Gastrocnemius medialis (tissue), 4 donors: ENCODE measurements around the gene PRMT7.

Experiments used
- POLR2A ChIP-seq, 2 donors: fragments of 450-650 bp; IDR thresholded peaks; one replicate each; pipeline ENCODE4 v1.6.1; 2017; ENCODE audit warnings: antibody characterized with exemption in 2 of 2, mild to moderate bottlenecking in 2 of 2, moderate library complexity in 2 of 2
- TF ChIP-seq, protein P1 (sequence below), 5 experiments: fragments of 450-650 bp in 3 of 5; fragments of 200-600 bp in 2 of 5; sonication (generic) in 2 of 5; IDR thresholded peaks in 4 of 5; conservative IDR thresholded peaks in 1 of 5; 1 replicate in 4 of 5; 2 replicates in 1 of 5; pipeline ENCODE4 v1.5.1; 2016 to 2019; ENCODE audit warnings: antibody characterized with exemption in 5 of 5, mild to moderate bottlenecking in 3 of 5, moderate library complexity in 3 of 5

DNA sequence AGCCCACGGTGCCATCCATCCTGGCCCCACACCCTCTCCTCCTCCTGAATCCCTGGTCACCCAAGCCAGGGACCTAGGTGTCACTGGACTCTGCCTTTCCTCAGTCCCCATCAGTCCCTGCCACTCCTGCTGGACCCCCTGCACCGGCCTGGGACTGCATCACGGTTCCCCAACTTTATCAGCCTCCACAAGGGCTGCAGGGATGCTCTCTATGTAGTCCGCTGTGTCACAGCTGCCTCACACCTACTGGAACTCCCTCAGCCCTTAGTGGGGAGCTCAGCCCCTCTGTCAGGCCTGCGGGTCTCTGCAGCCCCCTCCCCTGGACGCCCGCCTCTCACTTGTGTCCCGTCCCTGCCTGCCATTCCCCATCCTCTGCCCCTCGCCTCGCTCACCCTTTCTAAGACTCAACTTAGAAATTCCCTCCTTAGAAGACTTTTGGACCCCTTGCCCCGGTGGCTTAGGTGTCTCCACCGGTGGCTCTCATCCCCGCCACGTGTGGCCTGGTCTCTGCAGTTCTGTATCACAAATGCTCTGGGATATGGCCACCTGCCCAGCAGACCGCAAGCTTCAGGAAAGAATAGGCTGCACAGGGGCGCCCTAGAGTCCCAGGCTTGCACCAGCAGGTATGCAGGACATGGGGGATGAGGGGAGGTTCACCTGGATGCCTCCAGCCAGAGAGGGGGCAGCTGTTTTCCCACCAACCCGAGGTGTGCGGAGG is 62.9 kb downstream of the PRMT7 start:
- TF ChIP-seq POLR2A (IDR thresholded peaks at IDR 0.05): no peak
- TF ChIP-seq, protein P1, sequence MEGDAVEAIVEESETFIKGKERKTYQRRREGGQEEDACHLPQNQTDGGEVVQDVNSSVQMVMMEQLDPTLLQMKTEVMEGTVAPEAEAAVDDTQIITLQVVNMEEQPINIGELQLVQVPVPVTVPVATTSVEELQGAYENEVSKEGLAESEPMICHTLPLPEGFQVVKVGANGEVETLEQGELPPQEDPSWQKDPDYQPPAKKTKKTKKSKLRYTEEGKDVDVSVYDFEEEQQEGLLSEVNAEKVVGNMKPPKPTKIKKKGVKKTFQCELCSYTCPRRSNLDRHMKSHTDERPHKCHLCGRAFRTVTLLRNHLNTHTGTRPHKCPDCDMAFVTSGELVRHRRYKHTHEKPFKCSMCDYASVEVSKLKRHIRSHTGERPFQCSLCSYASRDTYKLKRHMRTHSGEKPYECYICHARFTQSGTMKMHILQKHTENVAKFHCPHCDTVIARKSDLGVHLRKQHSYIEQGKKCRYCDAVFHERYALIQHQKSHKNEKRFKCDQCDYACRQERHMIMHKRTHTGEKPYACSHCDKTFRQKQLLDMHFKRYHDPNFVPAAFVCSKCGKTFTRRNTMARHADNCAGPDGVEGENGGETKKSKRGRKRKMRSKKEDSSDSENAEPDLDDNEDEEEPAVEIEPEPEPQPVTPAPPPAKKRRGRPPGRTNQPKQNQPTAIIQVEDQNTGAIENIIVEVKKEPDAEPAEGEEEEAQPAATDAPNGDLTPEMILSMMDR (IDR thresholded peaks at IDR 0.05 in 4 of 5, conservative IDR thresholded peaks at IDR 0.05 in 1 of 5): no peak
